Measurements from ENCODE around the gene NKAIN4.

The NKAIN4 gene

GRCh38 chr20:63288581-63289251, 34.5 kb upstream of the NKAIN4 start:
- no peak overlapping the region for H3K4me3 ChIP-seq (ENCODE audit: low read length)
- no CpG with 5 or more reads among the region's 28 CpGs for WGBS (ENCODE audit: insufficient coverage, insufficient read length)
- H3K27ac ChIP-seq (ENCODE audit: low read length), result no peak overlapping the region
- H3K4me1 ChIP-seq (ENCODE audit: control insufficient read depth, insufficient read depth, low read length), result peaks cover 2% of the 10 kb centered on the region; the same call in 1 of the 2 replicates
- no peaks in the 10 kb centered on the region for H3K27me3 ChIP-seq (ENCODE audit: control insufficient read depth, insufficient read depth, low read length)
- no peaks in the 10 kb centered on the region for H3K9me3 ChIP-seq (ENCODE audit: control insufficient read depth, insufficient read depth, low read length)
- H3K36me3 ChIP-seq (ENCODE audit: control insufficient read depth, insufficient read depth, low read length), result peaks cover 30% of the 10 kb centered on the region
- no peak for DNase-seq (ENCODE audit: low read depth, low spot score)

GRCh38 chr20:63287697-63288580, 33.7 kb upstream of the NKAIN4 start:
- no peak overlapping the region for H3K4me3 ChIP-seq (ENCODE audit: low read length)
- peaks cover 2% of the 10 kb centered on the region; the same call in 1 of the 2 replicates for H3K4me1 ChIP-seq (ENCODE audit: control insufficient read depth, insufficient read depth, low read length)
- peaks cover 36% of the 10 kb centered on the region for H3K36me3 ChIP-seq (ENCODE audit: control insufficient read depth, insufficient read depth, low read length)
- no peak for DNase-seq (ENCODE audit: low read depth, low spot score)
- H3K9me3 ChIP-seq (ENCODE audit: control insufficient read depth, insufficient read depth, low read length), result no peaks in the 10 kb centered on the region
- no CpG with 5 or more reads among the region's 55 CpGs for WGBS (ENCODE audit: insufficient coverage, insufficient read length)
- H3K27ac ChIP-seq (ENCODE audit: low read length), result no peak overlapping the region
- no peaks in the 10 kb centered on the region for H3K27me3 ChIP-seq (ENCODE audit: control insufficient read depth, insufficient read depth, low read length)

GRCh38 chr20:63286781-63287696, 32.8 kb upstream of the NKAIN4 start:
- no peak for DNase-seq (ENCODE audit: low read depth, low spot score)
- Histone ChIP-seq H3K4me3 (ENCODE audit: low read length) (no peak overlapping the region), H3K4me1 (ENCODE audit: control insufficient read depth, insufficient read depth, low read length) (peaks cover 2% of the 10 kb centered on the region; the same call in 1 of the 2 replicates), H3K27ac (ENCODE audit: low read length) (no peak overlapping the region), H3K27me3 (ENCODE audit: control insufficient read depth, insufficient read depth, low read length) (no peaks in the 10 kb centered on the region), H3K36me3 (ENCODE audit: control insufficient read depth, insufficient read depth, low read length) (peaks cover 39% of the 10 kb centered on the region), H3K9me3 (ENCODE audit: control insufficient read depth, insufficient read depth, low read length) (no peaks in the 10 kb centered on the region)
- no CpG with 5 or more reads among the region's 23 CpGs for WGBS (ENCODE audit: insufficient coverage, insufficient read length)

GRCh38 chr20:63285636-63286615, 31.7 kb upstream of the NKAIN4 start:
- Histone ChIP-seq H3K27me3 (ENCODE audit: control insufficient read depth, insufficient read depth, low read length) (no peaks in the 10 kb centered on the region), H3K36me3 (ENCODE audit: control insufficient read depth, insufficient read depth, low read length) (peaks cover 39% of the 10 kb centered on the region), H3K4me1 (ENCODE audit: control insufficient read depth, insufficient read depth, low read length) (no peaks in the 10 kb centered on the region; the same call in 1 of the 2 replicates), H3K27ac (ENCODE audit: low read length) (no peak overlapping the region), H3K4me3 (ENCODE audit: low read length) (no peak overlapping the region), H3K9me3 (ENCODE audit: control insufficient read depth, insufficient read depth, low read length) (no peaks in the 10 kb centered on the region)
- DNase-seq (ENCODE audit: low read depth, low spot score), result no peak
- no CpG with 5 or more reads among the region's 44 CpGs for WGBS (ENCODE audit: insufficient coverage, insufficient read length)

GRCh38 chr20:63284981-63285524, 30.8 kb upstream of the NKAIN4 start:
- H3K4me3 ChIP-seq (ENCODE audit: low read length), result no peak overlapping the region
- WGBS (ENCODE audit: insufficient coverage, insufficient read length), result no CpG with 5 or more reads among the region's 13 CpGs

GRCh38 chr20:63284544-63284949, 30.3 kb upstream of the NKAIN4 start:
- Histone ChIP-seq H3K27ac (ENCODE audit: low read length) (no peak overlapping the region), H3K9me3 (ENCODE audit: control insufficient read depth, insufficient read depth, low read length) (no peaks in the 10 kb centered on the region), H3K4me1 (ENCODE audit: control insufficient read depth, insufficient read depth, low read length) (no peaks in the 10 kb centered on the region), H3K4me3 (ENCODE audit: low read length) (no peak overlapping the region), H3K27me3 (ENCODE audit: control insufficient read depth, insufficient read depth, low read length) (no peaks in the 10 kb centered on the region), H3K36me3 (ENCODE audit: control insufficient read depth, insufficient read depth, low read length) (peaks cover 42% of the 10 kb centered on the region)
- WGBS (ENCODE audit: insufficient coverage, insufficient read length), result no CpG with 5 or more reads among the region's 25 CpGs
- DNase-seq (ENCODE audit: low read depth, low spot score), result no peak

More at GRCh38 chr20:63284981-63285524, 30.8 kb upstream of the NKAIN4 start:
- no peaks in the 10 kb centered on the region for H3K27me3 ChIP-seq (ENCODE audit: control insufficient read depth, insufficient read depth, low read length)
- no peaks in the 10 kb centered on the region for H3K4me1 ChIP-seq (ENCODE audit: control insufficient read depth, insufficient read depth, low read length)
- peaks cover 42% of the 10 kb centered on the region for H3K36me3 ChIP-seq (ENCODE audit: control insufficient read depth, insufficient read depth, low read length)
- no peaks in the 10 kb centered on the region for H3K9me3 ChIP-seq (ENCODE audit: control insufficient read depth, insufficient read depth, low read length)
- no peak overlapping the region for H3K27ac ChIP-seq (ENCODE audit: low read length)
- DNase-seq (ENCODE audit: low read depth, low spot score), result no peak

- no peak overlapping the region for H3K27ac ChIP-seq (ENCODE audit: low read length)
- no CpG with 5 or more reads among the region's 14 CpGs for WGBS (ENCODE audit: insufficient coverage, insufficient read length)
These were observed 29.8 kb upstream of the NKAIN4 start for GRCh38 chr20:63284083-63284440.

GRCh38 chr20:63283397-63284082, 29.3 kb upstream of the NKAIN4 start:
- no peaks in the 10 kb centered on the region for H3K4me1 ChIP-seq (ENCODE audit: control insufficient read depth, insufficient read depth, low read length)
- H3K4me3 ChIP-seq (ENCODE audit: low read length), result no peak overlapping the region
- WGBS (ENCODE audit: insufficient coverage, insufficient read length), result no CpG with 5 or more reads among the region's 33 CpGs
- no peak for DNase-seq (ENCODE audit: low read depth, low spot score)
- H3K27me3 ChIP-seq (ENCODE audit: control insufficient read depth, insufficient read depth, low read length), result no peaks in the 10 kb centered on the region
- H3K9me3 ChIP-seq (ENCODE audit: control insufficient read depth, insufficient read depth, low read length), result no peaks in the 10 kb centered on the region
- no peak overlapping the region for H3K27ac ChIP-seq (ENCODE audit: low read length)
- H3K36me3 ChIP-seq (ENCODE audit: control insufficient read depth, insufficient read depth, low read length), result peaks cover 38% of the 10 kb centered on the region

More at GRCh38 chr20:63284083-63284440, 29.8 kb upstream of the NKAIN4 start:
- H3K27me3 ChIP-seq (ENCODE audit: control insufficient read depth, insufficient read depth, low read length), result no peaks in the 10 kb centered on the region
- no peak for DNase-seq (ENCODE audit: low read depth, low spot score)
- H3K36me3 ChIP-seq (ENCODE audit: control insufficient read depth, insufficient read depth, low read length), result peaks cover 39% of the 10 kb centered on the region
- no peaks in the 10 kb centered on the region for H3K4me1 ChIP-seq (ENCODE audit: control insufficient read depth, insufficient read depth, low read length)
- H3K4me3 ChIP-seq (ENCODE audit: low read length), result no peak overlapping the region
- H3K9me3 ChIP-seq (ENCODE audit: control insufficient read depth, insufficient read depth, low read length), result no peaks in the 10 kb centered on the region

- WGBS (ENCODE audit: insufficient coverage, insufficient read length), result no CpG with 5 or more reads among the region's 17 CpGs
- no peak overlapping the region for H3K4me3 ChIP-seq (ENCODE audit: low read length)
- no peaks in the 10 kb centered on the region for H3K9me3 ChIP-seq (ENCODE audit: control insufficient read depth, insufficient read depth, low read length)
- peaks cover 32% of the 10 kb centered on the region for H3K36me3 ChIP-seq (ENCODE audit: control insufficient read depth, insufficient read depth, low read length)
- no peak for DNase-seq (ENCODE audit: low read depth, low spot score)
- H3K27me3 ChIP-seq (ENCODE audit: control insufficient read depth, insufficient read depth, low read length), result no peaks in the 10 kb centered on the region
- H3K4me1 ChIP-seq (ENCODE audit: control insufficient read depth, insufficient read depth, low read length), result no peaks in the 10 kb centered on the region
- H3K27ac ChIP-seq (ENCODE audit: low read length), result no peak overlapping the region
These were observed 28.7 kb upstream of the NKAIN4 start for GRCh38 chr20:63282946-63283345.

Data from iPS DF 6.9 (cell line).